ENCODE data around the gene PELI2.

Gene PELI2

DNA sequence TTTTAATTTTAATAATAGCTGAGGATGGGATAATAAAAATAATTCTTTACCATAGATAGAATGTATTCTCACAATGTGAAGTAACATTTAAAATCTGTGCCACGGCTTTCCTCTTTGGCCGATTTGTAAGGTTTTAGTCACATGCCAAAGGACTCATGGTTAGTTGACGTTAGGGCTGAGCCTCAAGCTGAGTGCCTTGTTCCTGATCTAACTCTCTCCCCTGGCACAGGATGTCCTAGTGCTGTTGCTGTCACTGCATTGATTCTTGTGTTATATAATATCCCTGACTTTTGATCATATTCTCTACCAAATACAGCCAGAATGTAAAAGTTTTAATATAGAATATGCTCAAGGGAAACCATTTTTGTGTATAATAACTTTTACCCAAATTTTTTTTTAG lies 144.3 kb downstream of the PELI2 start:
- no peak for DNase-seq

DNA sequence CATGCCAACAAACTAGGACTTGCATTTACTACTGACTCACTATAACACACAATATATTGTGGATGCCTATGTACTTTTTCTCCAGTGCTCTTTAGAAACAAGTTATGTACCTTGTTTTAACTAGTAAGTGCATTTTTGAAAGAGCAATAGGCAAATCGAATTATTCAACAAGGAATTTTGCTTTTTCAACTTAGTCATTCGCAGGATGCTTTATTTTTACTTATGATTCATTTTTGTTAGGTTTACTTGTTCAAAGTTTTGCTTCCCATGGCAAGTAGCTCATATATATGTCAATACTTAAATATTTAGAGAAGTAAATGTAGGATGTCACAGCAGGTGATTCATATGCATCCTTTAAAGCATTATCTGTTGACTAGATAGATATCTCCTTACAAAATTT lies 149.8 kb downstream of the PELI2 start:
- DNase-seq: no peak

- DNase-seq: no peak
Measured at GRCh38 chr14:56268673-56269072, 150.5 kb downstream of the PELI2 start.

DNA sequence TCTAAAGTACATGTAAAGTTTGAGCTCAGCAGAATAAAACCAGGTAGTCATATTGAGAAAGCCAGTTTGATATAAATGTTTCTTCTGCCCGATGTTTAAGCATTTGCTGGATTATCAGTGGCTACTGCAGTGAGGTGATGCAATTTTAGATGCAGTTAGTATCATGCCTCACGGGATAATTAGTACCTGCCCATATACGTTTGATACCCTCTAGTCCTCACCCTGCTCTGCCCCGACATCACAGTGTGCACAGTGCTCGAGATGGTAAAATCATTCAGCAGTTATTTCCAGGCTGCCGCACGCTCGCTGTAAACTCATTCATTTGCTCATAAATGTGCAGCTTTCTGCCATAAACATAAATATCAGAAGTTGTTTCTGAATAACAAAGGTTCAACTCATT lies 152.7 kb downstream of the PELI2 start:
- DNase-seq: no peak

DNA sequence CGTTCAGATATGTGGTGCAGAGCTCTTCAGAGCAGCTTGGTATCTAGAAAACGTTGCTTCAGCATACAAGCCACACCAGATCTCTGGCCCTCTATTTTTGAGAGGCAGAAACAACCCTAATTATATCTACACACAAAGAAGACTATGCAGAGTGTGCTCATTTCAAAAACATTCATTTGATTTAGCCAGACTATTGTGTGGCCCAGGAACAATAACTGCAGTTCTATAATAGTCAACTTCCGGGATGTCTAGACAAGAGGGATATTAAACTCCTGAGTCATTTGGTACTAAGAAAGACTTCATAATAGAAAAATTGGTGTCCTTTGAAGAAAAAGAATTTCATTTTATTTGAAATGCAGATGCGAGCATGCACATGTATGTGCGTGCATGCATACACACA lies 153.8 kb downstream of the PELI2 start:
- DNase-seq: no peak

DNA sequence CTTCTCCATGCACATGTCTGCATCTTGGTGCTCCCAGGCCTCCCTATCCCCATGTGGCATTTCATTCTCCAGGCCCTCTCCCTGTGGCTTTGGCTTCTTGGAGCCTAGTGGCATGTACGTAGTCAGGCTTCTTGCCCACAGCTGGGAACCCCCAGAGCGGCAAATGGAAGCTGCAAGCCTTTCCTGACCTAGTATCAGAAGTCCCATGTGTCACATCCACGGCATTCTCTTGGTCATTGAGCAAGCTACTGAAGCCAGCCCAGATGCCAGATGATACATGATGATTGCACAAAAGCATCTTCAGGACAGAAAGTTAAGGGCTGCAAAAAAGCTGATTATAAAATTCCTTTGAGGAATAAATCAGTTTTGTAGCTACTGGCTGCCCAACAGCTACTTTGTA lies 154.9 kb downstream of the PELI2 start:
- no peak for DNase-seq

DNA sequence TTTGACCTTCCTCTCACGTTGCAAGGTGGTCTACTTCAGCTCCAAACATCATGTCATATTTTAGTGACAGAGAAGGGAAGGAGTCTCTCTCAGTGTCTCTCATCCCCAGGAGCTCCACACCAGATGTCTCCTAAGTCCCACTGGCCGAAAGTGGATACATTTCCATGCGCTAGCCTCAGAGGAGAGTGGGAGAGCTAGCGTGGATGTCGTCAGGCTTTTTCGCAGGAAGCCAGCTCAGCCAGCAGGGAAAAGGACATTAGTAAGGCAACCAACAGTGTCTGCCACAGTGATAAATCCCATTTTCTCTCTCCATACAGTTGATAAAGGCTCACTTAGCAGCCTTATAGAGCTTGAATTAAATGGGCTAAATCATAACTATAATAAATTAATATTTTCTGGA lies 155.7 kb downstream of the PELI2 start:
- DNase-seq: no peak

DNA sequence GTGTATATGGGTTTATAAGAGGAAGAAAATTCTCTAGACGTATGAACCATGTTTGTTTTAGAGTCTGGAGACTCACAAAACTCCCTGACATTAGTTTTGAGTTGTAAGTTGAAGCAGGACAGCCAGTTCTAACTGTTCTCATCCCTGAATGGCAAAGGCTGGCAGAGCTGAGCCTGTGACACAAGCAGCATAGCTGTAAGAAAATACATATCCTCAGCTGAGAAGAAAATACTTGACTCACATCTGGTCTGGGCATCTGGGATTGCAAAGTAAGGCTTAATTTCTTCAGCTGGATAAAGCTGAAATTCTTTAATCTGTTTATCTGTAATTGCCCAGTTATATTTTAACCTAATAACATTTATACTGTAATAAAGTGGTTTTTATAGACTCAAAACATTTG lies 156.3 kb downstream of the PELI2 start:
- no peak for DNase-seq

GRCh38 chr14:56276108-56276507 lies 157.9 kb downstream of the PELI2 start:
- no peak for DNase-seq

DNA sequence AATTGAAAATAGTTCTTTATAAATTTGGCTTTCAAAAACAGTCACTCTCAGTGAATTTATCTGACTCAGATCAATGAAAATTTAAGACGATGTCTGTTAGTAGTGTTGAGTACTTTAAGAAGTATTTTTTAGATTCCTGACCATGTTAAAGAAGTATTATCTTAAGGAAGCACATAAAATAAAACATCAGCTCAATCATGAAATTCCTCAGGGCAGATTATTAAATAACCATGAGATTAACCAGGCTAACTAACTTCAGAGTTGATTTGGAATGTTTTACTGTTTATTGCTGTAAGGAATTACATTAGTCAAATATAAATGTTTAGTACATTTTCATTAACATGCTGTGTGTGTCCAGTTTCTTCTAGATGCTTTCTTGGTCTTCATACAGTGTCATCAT lies 160.2 kb downstream of the PELI2 start:
- no peak for DNase-seq

DNA sequence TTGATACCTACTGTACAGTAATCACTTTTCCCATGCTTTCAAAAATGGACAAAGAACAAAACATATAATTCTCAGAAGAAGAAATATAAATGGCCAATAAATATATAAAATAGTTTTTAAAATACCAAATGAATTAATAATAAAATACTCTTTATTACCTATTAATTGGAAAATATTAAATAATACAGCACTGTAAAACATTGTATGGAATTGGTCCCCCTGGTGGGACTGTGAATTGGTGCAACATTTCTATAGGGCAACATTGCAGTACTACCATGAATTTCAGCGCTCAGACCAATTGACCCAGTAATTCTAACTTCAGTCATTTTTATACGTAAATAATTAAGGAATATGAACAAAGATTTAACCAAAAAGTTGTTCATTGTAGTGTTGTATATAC lies 162.6 kb downstream of the PELI2 start:
- DNase-seq: no peak

GRCh38 chr14:56282179-56282578 lies 164.0 kb downstream of the PELI2 start:
- no peak for DNase-seq

- no peak for DNase-seq
Measured at GRCh38 chr14:56284641-56285040, 166.4 kb downstream of the PELI2 start.

DNA sequence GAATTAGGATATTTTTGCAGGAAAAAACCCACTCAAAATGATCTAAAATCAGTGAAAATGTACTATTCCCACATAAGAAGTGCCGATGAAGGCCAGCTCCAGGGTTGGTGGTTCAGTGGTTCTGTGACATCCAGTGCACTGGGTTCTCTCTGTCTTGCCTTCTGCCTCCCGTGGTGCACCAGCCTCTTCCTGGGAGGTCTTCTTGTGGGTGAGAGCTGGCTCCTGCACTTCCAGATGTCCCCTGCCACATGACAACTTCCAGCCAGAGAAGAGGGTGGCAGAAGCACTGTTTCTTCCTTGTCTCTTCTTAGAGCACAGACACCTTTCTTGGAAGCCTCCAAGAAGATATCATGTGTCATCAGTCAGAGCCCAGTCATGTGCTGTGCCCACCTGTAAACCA lies 170.9 kb downstream of the PELI2 start:
- no peak for DNase-seq

- no peak for DNase-seq
Measured at GRCh38 chr14:56290195-56290594, 172.0 kb downstream of the PELI2 start.

GRCh38 chr14:56292970-56293369 lies 174.8 kb downstream of the PELI2 start:
- DNase-seq: no peak

GRCh38 chr14:56293506-56293905 lies 175.3 kb downstream of the PELI2 start:
- no peak for DNase-seq

- no peak for DNase-seq
Measured at GRCh38 chr14:56294128-56294527, 175.9 kb downstream of the PELI2 start.

DNA sequence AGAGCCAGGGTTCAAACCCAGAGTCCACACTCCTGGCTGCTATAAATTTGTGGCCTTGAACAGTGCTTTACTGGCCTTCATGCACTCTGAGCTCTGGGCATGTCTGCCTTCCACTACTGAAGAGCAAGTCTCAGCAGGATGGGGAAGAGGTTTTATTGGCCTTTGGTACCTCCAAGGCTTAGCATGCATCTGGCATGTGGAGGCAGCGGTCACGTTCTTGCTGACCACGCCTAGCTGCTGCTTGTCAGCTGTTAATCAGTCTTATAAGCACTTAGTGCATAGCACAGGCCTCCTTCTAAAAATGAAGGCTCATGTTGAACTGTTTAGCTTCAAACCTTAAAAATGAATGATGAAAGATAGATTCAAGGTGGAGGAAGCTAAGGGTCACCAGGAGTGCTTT lies 177.5 kb downstream of the PELI2 start:
- DNase-seq: no peak

DNA sequence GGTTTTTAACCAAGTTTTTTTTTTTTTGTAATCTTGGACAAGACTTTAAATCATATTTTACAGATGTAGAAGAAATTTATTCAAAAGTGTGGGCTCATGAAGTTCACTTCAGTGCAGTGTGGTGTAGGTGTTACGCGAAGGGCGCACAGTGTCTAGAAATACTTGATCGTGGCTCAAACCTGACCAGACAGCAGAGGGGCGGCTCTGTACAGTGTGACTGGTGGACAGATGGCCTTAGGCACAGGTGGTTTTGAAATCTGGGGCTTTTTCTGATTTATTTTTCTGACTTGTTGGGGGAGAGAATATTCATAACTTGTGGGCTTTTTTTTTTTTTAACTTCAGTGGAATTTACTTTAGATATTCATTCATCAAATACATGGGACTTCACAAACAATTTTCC lies 179.2 kb downstream of the PELI2 start:
- DNase-seq: no peak

DNA sequence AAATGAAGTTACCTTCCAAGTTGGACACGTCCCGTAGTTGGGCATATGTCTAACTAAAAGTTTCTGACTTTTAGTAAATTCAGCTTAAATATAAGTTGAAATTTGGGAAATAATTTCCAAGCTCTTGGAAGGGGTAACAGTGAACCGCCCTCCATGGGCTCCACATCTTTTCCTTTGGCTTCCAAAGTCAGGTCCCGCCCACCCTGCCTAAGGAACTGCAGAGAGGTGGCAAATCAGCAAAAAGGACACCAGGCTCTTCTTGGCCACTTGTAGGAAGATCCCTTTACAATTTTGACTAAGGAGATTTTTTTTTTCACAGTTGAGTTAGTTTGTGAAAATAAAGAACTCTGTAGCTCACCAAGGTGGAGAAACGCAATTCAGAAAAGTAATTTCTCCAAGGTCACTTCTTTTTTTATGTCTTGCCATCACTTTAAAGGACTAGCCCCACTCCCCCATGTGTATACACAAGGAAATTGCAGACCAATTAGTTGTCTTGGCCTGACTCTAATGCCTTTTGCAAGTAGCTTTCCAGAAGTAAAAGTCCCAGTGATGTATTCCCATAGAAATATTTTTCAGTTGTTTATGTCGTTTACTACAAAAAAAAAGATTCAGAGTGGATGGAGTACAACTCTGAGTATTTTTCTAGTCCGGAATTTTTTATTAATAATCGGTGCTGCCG lies 181.2 kb downstream of the PELI2 start:
- no peak for DNase-seq

DNA sequence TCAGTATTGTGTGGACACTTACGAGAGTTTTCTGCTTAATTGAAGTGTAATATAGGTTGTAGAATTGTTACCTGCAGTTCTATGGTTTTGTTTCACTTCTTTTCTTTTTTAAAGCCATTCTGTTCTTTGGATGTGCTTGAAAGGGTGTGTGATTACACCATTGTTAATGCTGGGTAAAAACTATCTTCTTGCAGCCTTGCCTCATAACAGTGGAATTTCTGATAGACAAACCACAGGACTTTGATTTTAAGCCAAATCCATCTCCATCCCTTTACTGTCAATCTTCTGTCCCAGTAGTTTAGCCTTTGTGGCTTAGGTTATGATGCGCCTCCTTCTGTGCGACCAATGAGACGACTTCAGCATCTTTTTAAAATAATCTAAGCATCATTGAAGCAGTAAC lies 182.3 kb downstream of the PELI2 start:
- no peak for DNase-seq

- DNase-seq: no peak
Measured at GRCh38 chr14:56304456-56304855, 186.2 kb downstream of the PELI2 start.

GRCh38 chr14:56309198-56309597 lies 191.0 kb downstream of the PELI2 start:
- no peak for DNase-seq

DNA sequence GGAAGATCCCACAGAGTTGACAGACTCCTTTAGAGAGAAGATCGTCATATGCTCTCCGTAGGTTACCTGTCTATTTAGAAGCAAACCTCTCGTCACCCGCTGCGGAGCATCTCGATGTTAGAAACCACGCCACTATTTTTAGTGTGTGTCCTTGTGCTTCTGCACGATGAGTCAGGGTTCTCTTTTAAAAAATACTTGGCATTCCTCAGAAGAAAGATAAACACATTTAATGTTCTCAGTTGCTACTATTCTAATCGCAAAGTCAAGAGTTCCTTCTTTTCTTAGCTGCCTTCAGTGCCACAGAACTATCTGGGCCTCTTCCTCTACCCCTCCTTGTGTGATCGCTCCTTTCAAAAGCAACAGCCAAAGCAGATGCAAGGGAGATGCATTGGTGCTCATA lies 192.4 kb downstream of the PELI2 start:
- DNase-seq: no peak

DNA sequence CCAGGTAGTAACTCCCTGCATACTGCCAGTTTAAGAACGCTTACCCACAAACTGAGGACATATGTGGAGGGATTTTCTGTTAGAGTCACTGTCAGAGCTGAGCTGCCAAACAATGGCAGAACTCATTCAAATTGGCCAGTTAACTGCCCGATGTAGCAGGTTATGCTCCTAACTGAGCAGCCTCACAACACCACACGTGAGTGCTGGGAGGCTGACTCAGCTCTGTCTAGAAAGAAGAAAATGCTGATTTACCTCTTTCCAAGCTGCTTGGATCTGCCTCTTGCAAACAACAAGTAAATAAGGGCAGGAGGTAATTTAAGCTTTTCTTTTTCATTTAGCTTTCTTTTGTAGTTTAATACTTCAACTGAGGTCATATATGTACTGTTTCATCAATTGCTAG lies 195.6 kb downstream of the PELI2 start:
- DNase-seq: no peak
